ENCODE data around the gene POLD1. TPM values are rescaled to one million over a fixed set of nuclear protein-coding genes. Genes with fewer than 3 reads are reported as not detected.
A peak's percentile ranks its signal among the peaks of the same experiment; 100 is the strongest.

POLD1 gene
- total RNA-seq, 2 experiments from 2014 or later = 119 to 233 TPM

DNA sequence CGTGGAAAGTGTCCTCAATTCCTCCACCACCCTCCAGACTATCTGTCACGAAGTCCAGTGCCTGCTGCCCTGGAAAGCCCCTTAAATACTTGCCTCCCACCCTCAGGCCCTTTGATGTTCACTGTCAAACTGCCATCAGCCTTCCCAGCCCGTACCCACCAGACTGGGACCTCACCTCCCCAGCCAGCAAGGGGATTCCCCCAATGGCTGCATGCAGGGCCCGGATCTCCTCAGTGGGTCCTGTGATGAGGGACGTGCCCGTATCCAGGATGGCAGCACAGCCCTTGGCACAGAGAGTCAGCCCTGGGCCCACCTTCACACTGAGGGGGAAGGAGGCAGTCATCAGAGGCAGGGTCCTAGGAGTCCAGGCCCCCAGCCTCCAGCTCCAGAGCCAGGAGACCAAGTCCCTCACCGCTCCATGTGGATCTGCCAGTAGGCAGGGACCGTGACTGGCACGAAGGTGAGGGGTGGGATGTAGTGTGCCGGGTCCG is 24.8 kb upstream of the POLD1 start:
- no TSS peak for BruUV-seq (replicated peaks)
- Histone ChIP-seq H3K27ac (ENCODE audit: low read depth, low read length, poor library complexity, severe bottlenecking) (no peak overlapping the region), H3K4me1 (ENCODE audit: insufficient read depth, low read length, poor library complexity, severe bottlenecking) (peaks cover 54% of the 10 kb centered on the region), H3K36me3 (ENCODE audit: insufficient read depth, low read length) (peaks cover 10% of the 10 kb centered on the region), H3K9me3 (ENCODE audit: low read length) (no peaks in the 10 kb centered on the region), H3K4me2 (ENCODE audit: low read length) (no peak overlapping the region), H3K9me2 (ENCODE audit: insufficient read depth, low read length) (no peaks in the 10 kb centered on the region), H3K79me2 (ENCODE audit: insufficient read depth, low read depth, low read length) (no peaks in the 10 kb centered on the region), H2AFZ (ENCODE audit: low read length) (no peak overlapping the region), H4K20me1 (ENCODE audit: insufficient read depth, low read length) (no peaks in the 10 kb centered on the region), H3K4me3 (ENCODE audit: low read depth, low read length, poor library complexity, severe bottlenecking) (no peak overlapping the region)
- DNase-seq (ENCODE audit: low spot score) = no peak
- POLR2A ChIA-PET = no interaction called here
- TF ChIP-seq, protein P1, sequence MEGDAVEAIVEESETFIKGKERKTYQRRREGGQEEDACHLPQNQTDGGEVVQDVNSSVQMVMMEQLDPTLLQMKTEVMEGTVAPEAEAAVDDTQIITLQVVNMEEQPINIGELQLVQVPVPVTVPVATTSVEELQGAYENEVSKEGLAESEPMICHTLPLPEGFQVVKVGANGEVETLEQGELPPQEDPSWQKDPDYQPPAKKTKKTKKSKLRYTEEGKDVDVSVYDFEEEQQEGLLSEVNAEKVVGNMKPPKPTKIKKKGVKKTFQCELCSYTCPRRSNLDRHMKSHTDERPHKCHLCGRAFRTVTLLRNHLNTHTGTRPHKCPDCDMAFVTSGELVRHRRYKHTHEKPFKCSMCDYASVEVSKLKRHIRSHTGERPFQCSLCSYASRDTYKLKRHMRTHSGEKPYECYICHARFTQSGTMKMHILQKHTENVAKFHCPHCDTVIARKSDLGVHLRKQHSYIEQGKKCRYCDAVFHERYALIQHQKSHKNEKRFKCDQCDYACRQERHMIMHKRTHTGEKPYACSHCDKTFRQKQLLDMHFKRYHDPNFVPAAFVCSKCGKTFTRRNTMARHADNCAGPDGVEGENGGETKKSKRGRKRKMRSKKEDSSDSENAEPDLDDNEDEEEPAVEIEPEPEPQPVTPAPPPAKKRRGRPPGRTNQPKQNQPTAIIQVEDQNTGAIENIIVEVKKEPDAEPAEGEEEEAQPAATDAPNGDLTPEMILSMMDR (conservative IDR thresholded peaks at IDR 0.05; ENCODE audit: low read length) = no peak
- no peak for TF ChIP-seq EZH2phosphoT487 (IDR thresholded peaks at IDR 0.05; ENCODE audit: borderline replicate concordance, low read depth, low read length)
- intact Hi-C loops (cut with micrococcal nuclease; ENCODE audit: unreplicated experiment) = no loop called here
- CTCF ChIA-PET (ENCODE audit: unreplicated experiment) = no interaction called here

DNA sequence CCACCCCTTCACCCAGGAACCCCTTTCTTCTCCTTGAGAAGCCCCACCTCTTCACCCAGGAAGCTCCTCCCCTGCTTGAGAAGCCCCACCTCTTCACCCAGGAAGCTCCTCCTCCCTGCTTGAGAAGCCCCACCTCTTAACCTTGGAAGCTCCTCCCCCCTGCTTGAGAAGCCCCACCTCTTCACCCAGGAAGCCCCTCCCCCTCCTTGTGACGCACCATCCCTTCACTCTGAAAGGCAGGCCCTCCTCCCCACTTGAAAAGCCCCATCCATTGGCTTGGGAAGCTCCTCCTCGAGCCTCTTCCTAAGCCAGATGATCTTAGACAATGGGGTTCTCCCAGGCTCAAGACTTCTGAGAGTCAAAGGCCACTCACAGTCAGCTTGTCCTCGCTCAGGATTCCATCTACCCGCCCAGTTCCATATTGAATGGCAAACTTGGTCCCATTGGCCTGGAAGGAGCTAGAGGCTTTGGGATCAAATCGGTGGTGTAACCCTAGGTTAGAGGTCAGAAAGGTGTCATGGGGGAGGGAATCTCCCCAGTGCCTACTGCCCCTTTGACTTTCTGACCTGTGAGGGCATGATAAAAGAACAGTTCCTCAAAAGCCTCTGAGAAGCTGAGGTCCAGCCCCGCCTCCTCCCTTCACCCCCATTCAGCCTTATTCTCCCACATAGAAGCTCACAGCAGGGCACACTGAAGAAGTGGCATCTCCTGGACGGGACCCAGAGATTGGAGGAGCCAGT is 22.7 kb upstream of the POLD1 start:
- Histone ChIP-seq H3K4me1 (ENCODE audit: insufficient read depth, low read length, poor library complexity, severe bottlenecking) (peaks cover 74% of the 10 kb centered on the region), H3K4me3 (ENCODE audit: low read depth, low read length, poor library complexity, severe bottlenecking) (no peak overlapping the region), H4K20me1 (ENCODE audit: insufficient read depth, low read length) (no peaks in the 10 kb centered on the region)

More for the DNA sequence above, 22.7 kb upstream of the POLD1 start:
- BruUV-seq (replicated peaks) = no TSS peak
- no peaks in the 10 kb centered on the region for H3K79me2 ChIP-seq (ENCODE audit: insufficient read depth, low read depth, low read length)
- peaks cover 10% of the 10 kb centered on the region for H3K36me3 ChIP-seq (ENCODE audit: insufficient read depth, low read length)
- intact Hi-C loops (cut with micrococcal nuclease; ENCODE audit: unreplicated experiment) = loop anchor here (10.0 kb wide), 1 partner anchor 423 kb away; no protein-coding TSS in a partner anchor
- no peak overlapping the region for H2AFZ ChIP-seq (ENCODE audit: low read length)
- CTCF ChIA-PET (ENCODE audit: unreplicated experiment) = no interaction called here
- peak overlapping the region; percentile 15 for H3K27ac ChIP-seq (ENCODE audit: low read depth, low read length, poor library complexity, severe bottlenecking)
- TF ChIP-seq, protein P1 (conservative IDR thresholded peaks at IDR 0.05; ENCODE audit: low read length) = no peak
- TF ChIP-seq EZH2phosphoT487 (IDR thresholded peaks at IDR 0.05; ENCODE audit: borderline replicate concordance, low read depth, low read length) = no peak
- H3K4me2 ChIP-seq (ENCODE audit: low read length) = 0 out of 2 replicates have a peak overlapping the region, but pooled peaks have one; percentile 8
- no peaks in the 10 kb centered on the region for H3K9me2 ChIP-seq (ENCODE audit: insufficient read depth, low read length)
- DNase-seq (ENCODE audit: low spot score) = peak; percentile 73
- POLR2A ChIA-PET = interaction anchor here (1.3 to 1.9 kb wide), 2 partner anchors 10 to 12 kb away, joined by 5 read pairs; no protein-coding TSS in a partner anchor
- no peaks in the 10 kb centered on the region for H3K9me3 ChIP-seq (ENCODE audit: low read length)

Data from OCI-LY7 (cell line).